HepG2 (cell line): ENCODE measurements around the gene PXMP4. TPM values are rescaled to one million over a fixed set of nuclear protein-coding genes. Genes with fewer than 3 reads are reported as not detected.

Experiments used
- CSRNP1 ChIP-seq: sonication (generic); formaldehyde crosslinking; IDR thresholded peaks from 2 replicates; pipeline ENCODE4 v1.8.1; 2023; ENCODE audit warnings: mild to moderate bottlenecking, missing genetic modification reagents
- FOXJ3 ChIP-seq: sonication (generic); formaldehyde crosslinking; IDR thresholded peaks from 2 replicates; pipeline ENCODE4 v1.4.0; 2020; ENCODE audit warnings: missing genetic modification reagents, mild to moderate bottlenecking, borderline replicate concordance
- MAFG ChIP-seq: sonication (generic); formaldehyde crosslinking; IDR thresholded peaks from 2 replicates; pipeline ENCODE4 v1.5.1; 2020; ENCODE audit warnings: mild to moderate bottlenecking, missing genetic modification reagents
- PTBP1 ChIP-seq: fragments of 200-400 bp; formaldehyde crosslinking; IDR thresholded peaks from 2 replicates; pipeline ENCODE4 v1.6.1; 2018; ENCODE audit warnings: low read length, low read depth; ENCODE audit not compliant: poor library complexity, severe bottlenecking
- SRSF1 ChIP-seq: fragments of 200-400 bp; formaldehyde crosslinking; optimal IDR thresholded peaks from 2 replicates; pipeline ENCODE3; 2017; ENCODE audit warnings: mild to moderate bottlenecking, low read depth, low read length, moderate library complexity
- TCF7 ChIP-seq: sonication (generic); IDR thresholded peaks from 2 replicates; pipeline ENCODE4 v1.6.1; 2016; ENCODE audit warnings: antibody characterized with exemption, low read depth
- U2AF1 ChIP-seq: fragments of 200-400 bp; formaldehyde crosslinking; optimal IDR thresholded peaks from 2 replicates; pipeline ENCODE3; 2017; ENCODE audit warnings: mild to moderate bottlenecking, low read depth, low read length
- ZBTB44 ChIP-seq: sonication (generic); formaldehyde crosslinking; IDR thresholded peaks from 2 replicates; pipeline ENCODE4 v1.4.0; 2020; ENCODE audit warnings: missing genetic modification reagents
- ZBTB7B ChIP-seq: sonication (generic); formaldehyde crosslinking; IDR thresholded peaks from 2 replicates; pipeline ENCODE4 v1.4.0; 2020; ENCODE audit warnings: missing genetic modification reagents
- ZIK1 ChIP-seq: sonication (generic); formaldehyde crosslinking; IDR thresholded peaks from 2 replicates; pipeline ENCODE4 v1.5.0; 2020; ENCODE audit warnings: mild to moderate bottlenecking, low read depth, missing genetic modification reagents, borderline replicate concordance
- ZNF407 ChIP-seq: sonication (generic); formaldehyde crosslinking; IDR thresholded peaks from one replicate; pipeline ENCODE4 v1.5.1; 2020; ENCODE audit warnings: mild to moderate bottlenecking, missing genetic modification reagents; ENCODE audit errors: not compliant biosample characterization
- ZNF513 ChIP-seq: sonication (generic); formaldehyde crosslinking; conservative IDR thresholded peaks from 2 replicates; pipeline ENCODE4 v1.5.0; 2020; ENCODE audit warnings: missing genetic modification reagents
- ZNF564 ChIP-seq: sonication (generic); formaldehyde crosslinking; IDR thresholded peaks from 2 replicates; pipeline ENCODE4 v1.8.1; 2023; ENCODE audit warnings: mild to moderate bottlenecking, missing genetic modification reagents
- ZNF572 ChIP-seq: sonication (generic); formaldehyde crosslinking; IDR thresholded peaks from 2 replicates; pipeline ENCODE4 v1.5.1; 2020; ENCODE audit warnings: mild to moderate bottlenecking, missing genetic modification reagents
- ZNF720 ChIP-seq: sonication (generic); formaldehyde crosslinking; IDR thresholded peaks from 2 replicates; pipeline ENCODE4 v1.4.0; 2020; ENCODE audit warnings: missing genetic modification reagents
- polyA plus RNA-seq, 8 experiments: library from polyadenylated mRNA; depleted of rRNA in 3 of 8; stranded (reverse) in 7 of 8; unstranded in 1 of 8; fragments of >200 nt; fragmentation: Illumina TruSeq in 4 of 8; extraction: Trizol in 4 of 8; gene quantifications; 2 replicates each; pipeline versions ENCODE4 v1.2.1 to v1.2.3, GENCODE V29; 2011 to 2016; ENCODE audit warnings: low read depth in 4 of 8, missing spikeins in 1 of 8, mixed read lengths in 1 of 8; ENCODE audit not compliant: insufficient read depth in 1 of 8
- total RNA-seq, 5 experiments: library from RNA; depleted of rRNA; stranded (reverse); fragments of >200 nt; fragmentation: Illumina TruSeq; extraction: Trizol; gene quantifications; 2 replicates each; pipeline ENCODE4 v1.2.3, GENCODE V29; 2016; ENCODE audit warnings: low read depth in 1 of 5

PXMP4 gene
- total and polyA plus RNA-seq, 2 of the 13 experiments (the other 11 are each of a cell fraction or from before 2014, with no cell fraction given) = not detected

- no peak for TF ChIP-seq ZNF407 (CRISPR knock-in tag)
- no peak for TF ChIP-seq ZNF572 (CRISPR knock-in tag)
- no peak for TF ChIP-seq PTBP1
- TF ChIP-seq ZNF513 (CRISPR knock-in tag) = no peak
- TF ChIP-seq ZBTB7B (CRISPR knock-in tag) = 0 out of 2 replicates have a peak, but pooled peaks have one; percentile 21
- TF ChIP-seq TCF7 = no peak
- 0 out of 2 replicates have a peak, but pooled peaks have one; percentile 44 for TF ChIP-seq ZNF564
- no peak for TF ChIP-seq SRSF1
- no peak for TF ChIP-seq ZIK1
- TF ChIP-seq ZBTB44 (CRISPR knock-in tag) = no peak
- TF ChIP-seq FOXJ3 (CRISPR knock-in tag) = no peak; the same call in 1 of the 2 replicates
- no peak for TF ChIP-seq MAFG
- peak; percentile 85; the same call in 1 of the 2 replicates for TF ChIP-seq CSRNP1
- TF ChIP-seq U2AF1 = no peak
- no peak for TF ChIP-seq ZNF720 (CRISPR knock-in tag)
Observed at GRCh38 chr20:33685328-33686099, 34.6 kb downstream of the PXMP4 start (continued).
